GM19467 (cell line): ENCODE measurements around the gene SLITRK2.

Experiments used
- ATAC-seq: cut with Tn5 transposase; IDR thresholded peaks from one replicate; pipeline ENCODE4 v1.9.1; 2021; ENCODE audit warnings: mild to moderate bottlenecking, moderate library complexity; ENCODE audit not compliant: unreplicated experiment

Gene SLITRK2, protein sequence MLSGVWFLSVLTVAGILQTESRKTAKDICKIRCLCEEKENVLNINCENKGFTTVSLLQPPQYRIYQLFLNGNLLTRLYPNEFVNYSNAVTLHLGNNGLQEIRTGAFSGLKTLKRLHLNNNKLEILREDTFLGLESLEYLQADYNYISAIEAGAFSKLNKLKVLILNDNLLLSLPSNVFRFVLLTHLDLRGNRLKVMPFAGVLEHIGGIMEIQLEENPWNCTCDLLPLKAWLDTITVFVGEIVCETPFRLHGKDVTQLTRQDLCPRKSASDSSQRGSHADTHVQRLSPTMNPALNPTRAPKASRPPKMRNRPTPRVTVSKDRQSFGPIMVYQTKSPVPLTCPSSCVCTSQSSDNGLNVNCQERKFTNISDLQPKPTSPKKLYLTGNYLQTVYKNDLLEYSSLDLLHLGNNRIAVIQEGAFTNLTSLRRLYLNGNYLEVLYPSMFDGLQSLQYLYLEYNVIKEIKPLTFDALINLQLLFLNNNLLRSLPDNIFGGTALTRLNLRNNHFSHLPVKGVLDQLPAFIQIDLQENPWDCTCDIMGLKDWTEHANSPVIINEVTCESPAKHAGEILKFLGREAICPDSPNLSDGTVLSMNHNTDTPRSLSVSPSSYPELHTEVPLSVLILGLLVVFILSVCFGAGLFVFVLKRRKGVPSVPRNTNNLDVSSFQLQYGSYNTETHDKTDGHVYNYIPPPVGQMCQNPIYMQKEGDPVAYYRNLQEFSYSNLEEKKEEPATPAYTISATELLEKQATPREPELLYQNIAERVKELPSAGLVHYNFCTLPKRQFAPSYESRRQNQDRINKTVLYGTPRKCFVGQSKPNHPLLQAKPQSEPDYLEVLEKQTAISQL

DNA sequence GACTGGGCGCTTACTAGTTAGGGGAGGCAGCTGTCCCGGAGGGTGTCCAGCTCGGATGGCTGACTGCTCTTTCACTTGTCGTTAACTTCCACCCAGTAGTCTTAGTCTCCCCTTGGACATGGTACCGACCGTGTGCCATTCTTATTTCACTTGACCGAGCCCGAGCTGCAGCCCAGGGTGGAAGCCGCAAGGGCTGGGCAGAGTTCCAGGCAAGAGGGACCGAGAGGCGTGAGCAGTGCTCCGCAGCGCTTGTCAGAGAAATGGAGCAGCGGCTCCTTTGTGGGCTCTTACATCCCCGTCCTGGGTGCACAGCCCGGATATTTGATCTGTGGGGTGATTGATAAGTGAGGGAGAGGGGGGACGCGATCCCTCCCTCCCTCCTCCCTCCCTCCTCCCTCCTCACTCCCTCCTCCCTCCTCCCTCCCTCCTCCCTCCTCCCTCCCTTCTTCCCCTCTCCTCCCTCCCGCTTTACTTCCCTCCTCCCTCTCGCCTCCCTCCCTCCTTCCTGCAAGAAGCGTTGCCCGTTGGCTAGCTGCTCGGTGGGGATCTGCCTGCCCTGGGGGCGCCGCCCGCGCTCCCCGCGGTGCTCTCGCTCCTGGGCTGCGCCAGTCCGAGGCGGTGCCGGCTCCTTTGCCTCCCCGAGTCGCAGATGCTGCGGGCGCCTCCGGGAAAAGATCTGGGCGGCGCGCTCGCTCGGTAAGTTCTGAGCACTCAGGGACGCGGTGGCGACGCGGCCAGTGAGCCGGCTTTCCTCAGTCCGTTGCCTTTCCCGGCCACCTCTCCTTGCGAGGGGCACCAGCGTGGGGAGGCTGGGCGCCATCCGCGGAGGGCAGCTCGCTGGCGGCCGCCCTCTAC is at the start of gene SLITRK2:
Gene SLITRK2, plus strand, starts transcription at position 499 of the 855 bp plus-strand sequence. CDS start 4,597 bp downstream, outside the sequence.
- ATAC-seq: no peak

DNA sequence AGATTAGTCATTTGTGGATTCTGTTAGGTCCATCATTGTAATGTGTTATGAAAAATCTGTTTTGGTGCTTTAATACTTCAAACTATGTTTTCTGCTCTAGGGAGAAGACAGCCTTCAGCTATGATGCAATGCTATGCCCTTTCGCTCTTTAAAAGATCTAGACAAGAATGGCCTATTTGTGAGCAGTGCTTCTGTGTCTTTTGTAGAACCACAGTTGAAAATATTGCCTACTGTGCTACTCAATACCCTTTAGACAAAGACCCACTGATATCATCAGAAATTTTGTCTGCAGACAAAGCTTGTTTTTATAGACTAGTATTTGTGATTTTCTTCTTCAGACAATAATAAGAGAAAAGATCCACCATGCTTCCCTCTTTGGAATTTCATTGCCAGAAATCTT is 44.6 kb upstream of the SLITRK2 start:
- no peak for ATAC-seq

GRCh38 chrX:145792281-145792680 is 25.3 kb upstream of the SLITRK2 start:
- no peak for ATAC-seq

- no peak for ATAC-seq
These were observed 14.1 kb upstream of the SLITRK2 start for GRCh38 chrX:145803508-145803907.

GRCh38 chrX:145813081-145813480 is 4.5 kb upstream of the SLITRK2 start:
- no peak for ATAC-seq

DNA sequence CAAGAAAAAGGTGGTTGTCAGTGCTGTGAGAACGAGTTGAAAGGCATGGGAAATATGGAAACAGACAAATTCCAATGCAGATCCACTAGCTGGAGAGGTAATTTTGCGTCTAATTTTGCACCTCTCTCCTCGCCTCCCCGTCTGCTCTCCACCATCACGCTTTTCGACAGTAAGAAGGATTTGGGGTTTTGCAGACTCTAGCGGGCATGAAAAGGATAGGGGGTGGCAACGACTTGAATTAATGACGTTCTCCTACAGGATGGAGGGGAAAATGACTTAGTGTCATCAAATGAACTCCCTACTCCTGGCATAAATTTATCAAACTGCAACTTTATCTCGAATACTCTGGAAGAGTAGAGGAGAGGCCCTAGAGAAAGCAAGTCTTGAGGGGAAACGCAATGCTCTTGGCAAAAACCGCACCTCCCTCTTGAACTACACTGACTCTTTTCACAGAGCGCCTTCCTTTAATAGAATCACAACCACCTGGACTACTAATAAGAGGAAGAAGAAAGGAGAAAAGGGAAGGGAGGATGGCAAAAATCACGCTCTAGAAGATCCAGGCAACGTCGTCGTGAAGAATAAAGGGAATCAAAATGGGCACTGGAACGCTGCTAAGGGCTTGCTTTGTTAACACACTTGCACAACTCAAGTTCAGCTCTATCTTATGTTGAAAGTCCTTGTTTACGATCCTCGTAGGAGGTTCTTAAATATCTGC is 871 bp upstream of the SLITRK2 start:
- ATAC-seq: no peak

DNA sequence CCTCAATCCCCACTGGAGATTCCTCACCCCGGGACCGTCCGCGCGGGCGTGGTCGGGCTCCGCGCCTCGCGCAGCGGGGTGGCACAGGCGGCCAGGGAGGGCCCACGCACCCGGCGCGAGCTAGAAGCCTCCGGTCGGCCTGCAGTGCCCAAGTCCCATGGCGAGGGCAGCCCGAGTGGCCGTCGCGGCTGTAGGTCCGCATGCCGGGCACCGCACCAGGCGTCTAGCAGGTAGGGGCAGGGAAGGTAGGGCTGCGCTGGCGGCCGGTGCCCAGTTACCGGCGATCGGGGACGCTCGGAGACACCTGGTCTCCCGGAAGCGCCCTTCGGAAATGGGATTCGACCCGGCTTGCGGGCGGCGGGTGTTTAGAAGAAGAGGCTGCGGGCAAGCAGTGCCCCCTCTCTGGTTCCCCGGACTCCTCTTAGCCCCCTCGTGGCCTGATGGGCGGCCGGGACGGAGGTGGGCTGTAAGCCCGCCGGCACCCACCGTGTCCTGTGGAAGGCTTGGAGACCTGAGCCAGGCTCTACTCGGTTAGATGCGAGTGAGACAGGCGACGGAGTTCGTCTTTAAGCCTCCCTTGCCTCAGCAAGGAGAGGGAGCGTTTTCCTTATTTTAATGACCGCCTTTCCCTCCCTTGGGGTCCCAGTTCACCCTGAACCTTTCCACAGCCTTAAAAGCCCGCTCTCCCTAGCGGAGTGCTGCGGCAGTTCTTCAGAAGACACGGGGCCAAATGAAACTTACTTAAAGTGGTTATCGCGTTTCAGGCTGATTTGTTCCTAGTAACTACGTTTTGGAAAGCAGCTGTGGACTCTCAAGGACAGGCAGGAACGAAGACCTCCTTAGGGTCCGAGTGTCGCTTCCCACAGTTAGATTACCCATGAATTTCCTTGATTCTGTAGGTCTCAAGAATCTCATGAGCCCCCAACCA is 821 bp downstream of the SLITRK2 start:
- no peak for ATAC-seq

- ATAC-seq: no peak
These were observed 3.2 kb downstream of the SLITRK2 start for GRCh38 chrX:145820825-145821224.

- ATAC-seq: no peak
These were observed 3.8 kb downstream of the SLITRK2 start for GRCh38 chrX:145821291-145821897.

GRCh38 chrX:145821898-145822571 is 4.4 kb downstream of the SLITRK2 start:
- ATAC-seq: no peak

DNA sequence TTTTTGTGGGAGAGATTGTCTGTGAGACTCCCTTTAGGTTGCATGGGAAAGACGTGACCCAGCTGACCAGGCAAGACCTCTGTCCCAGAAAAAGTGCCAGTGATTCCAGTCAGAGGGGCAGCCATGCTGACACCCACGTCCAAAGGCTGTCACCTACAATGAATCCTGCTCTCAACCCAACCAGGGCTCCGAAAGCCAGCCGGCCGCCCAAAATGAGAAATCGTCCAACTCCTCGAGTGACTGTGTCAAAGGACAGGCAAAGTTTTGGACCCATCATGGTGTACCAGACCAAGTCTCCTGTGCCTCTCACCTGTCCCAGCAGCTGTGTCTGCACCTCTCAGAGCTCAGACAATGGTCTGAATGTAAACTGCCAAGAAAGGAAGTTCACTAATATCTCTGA is 5.5 kb downstream of the SLITRK2 start:
- ATAC-seq: no peak

DNA sequence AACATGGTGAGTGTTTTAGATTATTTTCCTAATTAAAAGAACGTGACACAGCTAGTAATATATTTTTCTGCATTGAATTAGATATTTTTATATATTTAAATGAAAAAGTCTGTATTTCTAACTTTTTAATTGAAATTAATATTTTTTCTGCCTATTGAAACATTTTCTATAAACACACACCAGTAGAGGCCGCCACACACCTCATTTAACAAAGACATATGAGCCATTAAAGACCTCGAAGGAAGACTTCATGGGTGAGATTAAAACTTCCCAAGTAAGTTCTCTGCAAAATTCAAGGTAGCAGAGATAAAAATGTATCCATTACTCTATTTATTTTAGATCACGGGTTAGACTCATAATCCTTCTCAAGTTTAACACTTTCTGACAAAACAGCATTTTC is 8.3 kb downstream of the SLITRK2 start:
- no peak for ATAC-seq

DNA sequence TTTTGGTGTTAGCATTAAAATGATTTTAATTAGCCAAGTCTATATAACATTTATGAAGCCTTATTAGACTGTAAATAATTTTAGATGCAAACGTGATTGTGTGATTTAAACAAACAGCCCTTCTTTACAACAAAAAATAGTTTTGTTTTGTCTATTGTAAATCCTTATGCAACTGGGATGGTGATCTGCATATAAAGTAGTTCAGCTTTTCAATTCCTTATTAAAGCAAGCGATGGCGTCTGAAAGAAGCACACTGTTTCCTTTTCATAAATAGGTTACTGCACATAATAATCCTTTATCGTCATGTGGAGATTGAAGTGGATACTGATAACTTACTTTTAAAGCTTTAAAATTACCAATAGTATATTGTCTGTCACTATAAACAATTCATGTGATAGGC is 8.8 kb downstream of the SLITRK2 start:
- ATAC-seq: no peak

DNA sequence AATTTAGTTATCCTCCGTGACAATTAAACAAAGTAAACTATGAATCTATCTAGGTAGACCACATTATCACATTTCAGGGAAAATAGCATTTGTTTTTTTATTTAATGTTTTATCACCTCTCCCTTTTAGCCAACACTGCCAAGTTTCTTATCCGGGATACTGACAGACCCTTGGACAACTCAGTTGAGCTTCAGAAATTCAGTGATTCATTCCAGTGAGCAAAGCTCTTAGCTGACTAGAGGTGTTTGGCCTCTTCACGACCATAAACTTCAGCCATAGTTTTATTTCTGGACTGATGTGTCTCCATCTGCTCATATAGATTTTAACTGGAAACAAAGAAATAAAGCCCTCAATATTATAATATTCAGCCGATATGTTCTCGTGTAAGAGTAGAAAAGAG is 15.2 kb downstream of the SLITRK2 start:
- no peak for ATAC-seq

DNA sequence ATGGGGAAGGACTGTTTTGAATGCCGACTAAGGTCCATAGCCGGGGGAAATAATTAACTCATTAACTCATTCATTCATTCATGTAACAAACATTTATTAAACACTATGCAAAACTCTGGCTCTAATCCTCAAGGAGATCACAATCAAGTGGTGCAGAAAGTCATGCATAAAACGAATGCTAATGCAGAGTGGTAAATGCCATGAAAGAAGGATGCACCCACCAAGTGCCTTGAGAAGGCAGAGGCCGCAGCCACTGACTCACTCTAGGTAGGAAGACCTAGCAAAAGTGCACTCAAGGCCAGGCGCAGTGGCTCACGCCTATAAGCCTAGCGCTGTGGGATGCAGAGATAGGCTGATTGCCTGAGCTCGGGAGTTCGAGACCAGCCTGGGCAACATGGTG is 22.9 kb downstream of the SLITRK2 start:
- no peak for ATAC-seq

GRCh38 chrX:145843146-145843904 is 25.7 kb downstream of the SLITRK2 start:
- no peak for ATAC-seq

GRCh38 chrX:145844886-145845285 is 27.3 kb downstream of the SLITRK2 start:
- no peak for ATAC-seq

DNA sequence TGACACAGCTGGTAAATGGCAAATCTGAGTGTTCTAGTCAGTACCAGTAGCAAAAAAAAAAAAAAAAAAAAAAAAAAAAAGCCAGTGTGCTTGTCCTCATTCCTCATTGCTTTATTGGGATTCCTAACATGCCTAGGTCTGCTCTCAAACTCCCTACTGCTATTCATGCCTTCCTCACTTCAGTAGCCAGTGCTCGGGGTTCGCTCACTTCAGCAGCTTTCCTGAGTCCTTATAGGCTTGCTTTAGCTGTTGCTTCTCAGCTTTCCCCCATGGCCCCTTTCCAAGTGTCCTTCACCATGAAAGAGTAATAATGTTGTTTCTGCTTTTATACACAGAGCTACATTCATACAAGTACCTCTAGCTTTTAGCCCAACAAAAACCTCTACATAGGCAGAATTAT is 30.8 kb downstream of the SLITRK2 start:
- ATAC-seq: no peak
